NOMO-1 treated with dmso at 0.1 percent for 144 hours (cell line): ENCODE results near the gene AREL1.

Source experiments
- DNase-seq: peaks from one replicate; lab custom pipeline; 2025; ENCODE audit not compliant: unreplicated experiment; lab: John Stamatoyannopoulos, UW

The AREL1 gene

GRCh38 chr14:74612350-74613021 is 100.4 kb downstream of the AREL1 start:
- peak; percentile 70 for DNase-seq

- no peak for DNase-seq
Measured at GRCh38 chr14:74611650-74612349, 101.1 kb downstream of the AREL1 start, which contains the start of gene LTBP2. TSS of gene LTBP2 (minus strand) at chr14:74612237. CDS start at chr14:74611944, 293 bp downstream.
